Prostate gland (tissue), 2 donors: Measurements from ENCODE around the gene UBE2L6. TPM values are rescaled to one million over a fixed set of nuclear protein-coding genes. Genes with fewer than 3 reads are reported as not detected.
A peak's percentile ranks its signal among the peaks of the same experiment; 100 is the strongest.

Experiments
- DNase-seq: peaks from one replicate; pipeline ENCODE4 v3.0.0-alpha.2; 2019; ENCODE audit warnings: low spot score
- H3K27ac ChIP-seq, 2 donors: fragments of 200-600 bp; sonication (generic); 2 replicates each; pipeline ENCODE4 v1.5.1; 2017 to 2019
- H3K27me3 ChIP-seq: fragments of 200-600 bp; sonication (generic); replicated peaks from 2 replicates; pipeline ENCODE4 v1.5.1; 2019; ENCODE audit not compliant: insufficient read depth
- H3K36me3 ChIP-seq, 2 donors: fragments of 200-600 bp; sonication (generic); 1 replicate in 1 of 2; 2 replicates in 1 of 2; pipeline versions ENCODE4 v1.5.1 to v1.8.1; 2017 to 2019
- H3K4me1 ChIP-seq: fragments of 200-600 bp; sonication (generic); replicated peaks from 2 replicates; pipeline ENCODE4 v1.5.1; 2019
- H3K4me3 ChIP-seq, 2 donors: fragments of 200-600 bp; sonication (generic); 2 replicates each; pipeline ENCODE4 v1.5.1; 2017 to 2019
- H3K9me3 ChIP-seq: fragments of 200-600 bp; sonication (generic); 2 replicates; pipeline ENCODE4 v1.5.1; 2017
- CTCF ChIP-seq, 4 experiments: fragments of 200-600 bp in 2 of 4; fragments of 450-650 bp in 2 of 4; sonication (generic) in 2 of 4; IDR thresholded peaks; 1 replicate in 3 of 4; 2 replicates in 1 of 4; pipeline ENCODE4 v1.5.1; 2016 to 2019; ENCODE audit warnings: antibody characterized with exemption in 4 of 4, mild to moderate bottlenecking in 2 of 4, moderate library complexity in 2 of 4
- POLR2A ChIP-seq: fragments of 450-650 bp; IDR thresholded peaks from one replicate; pipeline ENCODE4 v1.6.1; 2016; ENCODE audit warnings: antibody characterized with exemption, mild to moderate bottlenecking
- POLR2AphosphoS5 ChIP-seq: sonication (generic); formaldehyde crosslinking; IDR thresholded peaks from one replicate; pipeline ENCODE4 v1.6.1; 2017; ENCODE audit warnings: antibody characterized with exemption
- WGBS: methylation state at CpG from one replicate; pipeline ENCODE4 v1.1.5; 2018; 5-methylcytosine and 5-hydroxymethylcytosine counted together
- intact Hi-C: fragments of 100-400 bp; cut with DNase I; formaldehyde crosslinking; loops from one replicate; pipeline ENCODE4 v1.14.2; 2022
- small RNA-seq, 2 donors: library from RNA; depleted of rRNA; stranded (forward); fragments of <200 nt; gene quantifications; one replicate each; pipeline ENCODE3, GENCODE V24; 2016
- total RNA-seq, 2 donors: library from RNA; depleted of rRNA; stranded (reverse); fragments of >200 nt; gene quantifications; one replicate each; pipeline ENCODE4 v1.1.0, GENCODE V29; 2016

Gene UBE2L6
- total RNA-seq, 2 donors from 2014 or later = 42.3 to 44.6 TPM

DNA sequence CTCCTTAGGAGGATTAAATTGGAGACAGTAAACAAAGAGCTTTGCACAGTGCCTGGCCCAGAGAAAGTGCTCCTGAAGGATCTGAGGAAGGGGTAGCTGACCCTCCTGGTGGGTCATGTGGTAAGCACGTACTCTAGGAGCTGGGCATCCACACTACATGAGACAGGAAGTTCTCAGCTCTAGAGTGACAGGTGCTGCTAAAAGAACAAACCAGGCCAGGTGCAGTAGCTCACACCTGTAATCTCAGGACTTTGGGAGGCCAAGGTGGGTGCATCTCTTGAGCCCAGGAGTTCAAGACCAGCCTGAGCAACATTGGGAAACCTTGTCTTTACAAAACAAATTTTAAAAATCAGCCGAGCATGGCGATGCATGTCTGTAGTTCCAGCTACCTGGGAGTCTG lies 65.1 kb downstream of the UBE2L6 start:
- no peak overlapping the region for H3K4me3 ChIP-seq
- H3K27me3 ChIP-seq = no peaks in the 10 kb centered on the region
- 97% methylated on average over 3 of the region's 3 CpGs for WGBS
- peak overlapping the region in 1 of 2 donors; percentile 2 for H3K27ac ChIP-seq
- peaks cover 14% of the 10 kb centered on the region for H3K4me1 ChIP-seq
- intact Hi-C loops = no loop called here
- H3K9me3 ChIP-seq = no peaks in the 10 kb centered on the region
- no peaks in the 10 kb centered on the region for H3K36me3 ChIP-seq
- TF ChIP-seq CTCF (IDR thresholded peaks at IDR 0.05) (no peak), POLR2AphosphoS5 (no peak), POLR2A (no peak)
- DNase-seq = no peak

- Histone ChIP-seq H3K4me3 (no peak overlapping the region), H3K27ac (peak overlapping the region in 1 of 2 donors; percentile 2), H3K9me3 (no peaks in the 10 kb centered on the region), H3K27me3 (no peaks in the 10 kb centered on the region), H3K4me1 (peaks cover 14% of the 10 kb centered on the region), H3K36me3 (no peaks in the 10 kb centered on the region)
- no peak for DNase-seq
- TF ChIP-seq POLR2AphosphoS5 (no peak), CTCF (IDR thresholded peaks at IDR 0.05) (no peak), POLR2A (no peak)
- WGBS = 54% methylated on average over 4 of the region's 4 CpGs
- intact Hi-C loops = no loop called here
These were observed 65.5 kb downstream of the UBE2L6 start for GRCh38 chr11:57501953-57502352.

Small RNAs within 50 kb of the gene (small RNA-seq; reads per million reads assigned to genes)
- gene RN7SL605P = 0 reads per million in 2 donors

Other genes with a start within 250 kb of the UBE2L6 start
- 100 to 1,000 TPM; 140 to 158 TPM for gene TNKS1BP1, start 242.7 kb downstream of the UBE2L6 start, total RNA-seq
- 10 to 100 TPM; 82.6 to 85.4 TPM for gene SSRP1, start 231.8 kb downstream of the UBE2L6 start, total RNA-seq
- under 1 TPM in 1 of 2 donors, not detected in 1; 0.40 TPM for gene P2RX3, start 229.3 kb downstream of the UBE2L6 start, total RNA-seq
- not detected for gene PRG3, start 186.5 kb downstream of the UBE2L6 start, total RNA-seq
- gene PRG2, start 177.0 kb downstream of the UBE2L6 start, total RNA-seq = under 1 TPM in 1 of 2 donors, not detected in 1; 0.36 TPM
- gene SLC43A3, start 140.6 kb downstream of the UBE2L6 start, total RNA-seq = 10 to 100 TPM; 23.3 to 39.8 TPM
- 1 to 10 TPM in 1 of 2 donors, under 1 TPM in 1; 0.51 to 2.0 TPM for gene RTN4RL2, start 107.1 kb downstream of the UBE2L6 start, total RNA-seq
- gene SLC43A1, start 52.0 kb downstream of the UBE2L6 start, total RNA-seq = 10 to 100 TPM; 18.2 to 20.9 TPM
- gene TIMM10, start 36.9 kb downstream of the UBE2L6 start, total RNA-seq = 10 to 100 TPM; 35.2 to 44.3 TPM
- gene SMTNL1, start 30.1 kb downstream of the UBE2L6 start, total RNA-seq = 1 to 10 TPM in 1 of 2 donors, not detected in 1; 1.4 TPM
- 100 to 1,000 TPM in 1 of 2 donors, 10 to 100 TPM in 1; 88.7 to 205 TPM for gene SERPING1, start 30.0 kb upstream of the UBE2L6 start, total RNA-seq
- 1 to 10 TPM in 1 of 2 donors, under 1 TPM in 1; 0.46 to 3.6 TPM for gene YPEL4, start 82.2 kb upstream of the UBE2L6 start, total RNA-seq
- 10 to 100 TPM in 1 of 2 donors, 1 to 10 TPM in 1; 9.3 to 11.0 TPM for gene CLP1, start 90.1 kb upstream of the UBE2L6 start, total RNA-seq
- gene ZDHHC5, start 100.4 kb upstream of the UBE2L6 start, total RNA-seq = 10 to 100 TPM; 65.4 to 69.9 TPM
- 10 to 100 TPM; 14.8 to 39.4 TPM for gene MED19, start 144.5 kb upstream of the UBE2L6 start, total RNA-seq
- 10 to 100 TPM; 80.8 to 84.4 TPM for gene TMX2, start 144.9 kb upstream of the UBE2L6 start, total RNA-seq
- gene SELENOH, start 173.8 kb upstream of the UBE2L6 start, total RNA-seq = 100 to 1,000 TPM; 181 to 334 TPM
- 1 to 10 TPM in 1 of 2 donors, not detected in 1; 1.0 TPM for gene BTBD18, start 184.1 kb upstream of the UBE2L6 start, total RNA-seq
- 100 to 1,000 TPM; 189 to 223 TPM for gene CTNND1, start 194.1 kb upstream of the UBE2L6 start, total RNA-seq